ENCODE data around the gene CXCL6. TPM values are rescaled to one million over a fixed set of nuclear protein-coding genes. Genes with fewer than 3 reads are reported as not detected.

Gene CXCL6
- total RNA-seq, 4 donors from 2014 or later: 0.66 to 1.8 TPM; not detected in 2

- H3K9me3 ChIP-seq: no peaks in the 10 kb centered on the region
- no peak overlapping the region for H3K27ac ChIP-seq (replicated peaks in 1 of 4)
- intact Hi-C loops (cut with DNase I): no loop called here
- DNase-seq (ENCODE audit: extremely low spot score): no peak
- 49% methylated on average over 4 of the region's 4 CpGs for WGBS
- TF ChIP-seq POLR2AphosphoS5 (IDR thresholded peaks at IDR 0.05): no peak
- no peak for TF ChIP-seq POLR2A (IDR thresholded peaks at IDR 0.05; ENCODE audit: low read depth)
- no peak for TF ChIP-seq CTCF (IDR thresholded peaks at IDR 0.05)
- no peak for TF ChIP-seq EP300 (IDR thresholded peaks at IDR 0.05)
- no peaks in the 10 kb centered on the region for H3K36me3 ChIP-seq
- H3K4me3 ChIP-seq: no peak overlapping the region
- H3K4me1 ChIP-seq: peaks cover 0 to 9% (median 7%) of the 10 kb centered on the region in 4 donors
- peaks cover 0 to 31% (median 0%) of the 10 kb centered on the region in 4 donors for H3K27me3 ChIP-seq
These were observed 18.9 kb downstream of the CXCL6 start for GRCh38 chr4:73855406-73855805.

GRCh38 chr4:73856518-73856917 is 20.0 kb downstream of the CXCL6 start:
- no peak for DNase-seq (ENCODE audit: extremely low spot score)
- intact Hi-C loops (cut with DNase I): no loop called here
- TF ChIP-seq EP300 (IDR thresholded peaks at IDR 0.05) (no peak), POLR2A (IDR thresholded peaks at IDR 0.05; ENCODE audit: low read depth) (no peak), POLR2AphosphoS5 (IDR thresholded peaks at IDR 0.05) (no peak), CTCF (IDR thresholded peaks at IDR 0.05) (no peak)
- Histone ChIP-seq H3K9me3 (no peaks in the 10 kb centered on the region), H3K4me3 (no peak overlapping the region), H3K27me3 (peaks cover 0 to 31% (median 0%) of the 10 kb centered on the region in 4 donors), H3K36me3 (no peaks in the 10 kb centered on the region), H3K27ac (replicated peaks in 1 of 4) (no peak overlapping the region), H3K4me1 (peaks cover 0 to 9% (median 7%) of the 10 kb centered on the region in 4 donors)

- intact Hi-C loops (cut with DNase I): no loop called here
- TF ChIP-seq POLR2A (IDR thresholded peaks at IDR 0.05; ENCODE audit: low read depth): no peak
- no peak for TF ChIP-seq POLR2AphosphoS5 (IDR thresholded peaks at IDR 0.05)
- no peak for TF ChIP-seq EP300 (IDR thresholded peaks at IDR 0.05)
- no peak for TF ChIP-seq CTCF (IDR thresholded peaks at IDR 0.05)
- Histone ChIP-seq H3K9me3 (no peaks in the 10 kb centered on the region), H3K27me3 (peaks cover 0 to 10% (median 0%) of the 10 kb centered on the region in 4 donors), H3K36me3 (no peaks in the 10 kb centered on the region), H3K27ac (replicated peaks in 1 of 4) (no peak overlapping the region), H3K4me1 (no peaks in the 10 kb centered on the region), H3K4me3 (no peak overlapping the region)
- DNase-seq (ENCODE audit: extremely low spot score): no peak
These were observed 23.2 kb downstream of the CXCL6 start for GRCh38 chr4:73859614-73860088.

- no peak overlapping the region for H3K27ac ChIP-seq (replicated peaks in 1 of 4)
- intact Hi-C loops (cut with DNase I): no loop called here
- no peaks in the 10 kb centered on the region for H3K36me3 ChIP-seq
- H3K4me1 ChIP-seq: no peaks in the 10 kb centered on the region
- TF ChIP-seq EP300 (IDR thresholded peaks at IDR 0.05) (no peak), POLR2A (IDR thresholded peaks at IDR 0.05; ENCODE audit: low read depth) (no peak), CTCF (IDR thresholded peaks at IDR 0.05) (no peak), POLR2AphosphoS5 (IDR thresholded peaks at IDR 0.05) (no peak)
- H3K27me3 ChIP-seq: peaks cover 0 to 6% (median 0%) of the 10 kb centered on the region in 4 donors
- no peak overlapping the region for H3K4me3 ChIP-seq
- no peak for DNase-seq (ENCODE audit: extremely low spot score)
- WGBS: 30% methylated on average over 4 of the region's 4 CpGs
- H3K9me3 ChIP-seq: no peaks in the 10 kb centered on the region
These were observed 23.7 kb downstream of the CXCL6 start for GRCh38 chr4:73860181-73860580.

- H3K4me1 ChIP-seq: no peaks in the 10 kb centered on the region
- WGBS: 65% methylated on average over 3 of the region's 3 CpGs
- intact Hi-C loops (cut with DNase I): no loop called here
These were observed 24.4 kb downstream of the CXCL6 start for GRCh38 chr4:73860917-73861316.

More at GRCh38 chr4:73860917-73861316, 24.4 kb downstream of the CXCL6 start:
- H3K9me3 ChIP-seq: no peaks in the 10 kb centered on the region
- TF ChIP-seq POLR2AphosphoS5 (IDR thresholded peaks at IDR 0.05) (no peak), EP300 (IDR thresholded peaks at IDR 0.05) (no peak), CTCF (IDR thresholded peaks at IDR 0.05) (no peak), POLR2A (IDR thresholded peaks at IDR 0.05; ENCODE audit: low read depth) (no peak)
- no peak overlapping the region for H3K27ac ChIP-seq (replicated peaks in 1 of 4)
- DNase-seq (ENCODE audit: extremely low spot score): no peak
- H3K4me3 ChIP-seq: no peak overlapping the region
- no peaks in the 10 kb centered on the region for H3K36me3 ChIP-seq
- no peaks in the 10 kb centered on the region for H3K27me3 ChIP-seq
